ENCODE data around the gene DMRT3. TPM values are rescaled to one million over a fixed set of nuclear protein-coding genes. Genes with fewer than 3 reads are reported as not detected.

Gene DMRT3
- total RNA-seq, 4 donors from 2014 or later, result not detected

GRCh38 chr9:971901-972500 lies 4.5 kb upstream of the DMRT3 start:
- in situ Hi-C loops (cut with MboI; ENCODE audit: low pct_ligation_motif_present in 1 of 4, low pct_unique_long_range_greater_than_20kb in 1 of 4, low sequenced_read_pairs in 3 of 4) (no loop called here), intact Hi-C loops (cut with DNase I; ENCODE audit: low total_unique reads) (no loop called here)
- no peaks in the 10 kb centered on the region for H3K36me3 ChIP-seq
- no peak overlapping the region for H3K27ac ChIP-seq
- peaks cover 100% of the 10 kb centered on the region for H3K27me3 ChIP-seq
- H3K4me3 ChIP-seq, result peak overlapping the region in 3 of 4 donors; percentile 36 to 51 (median 41)
- 6% methylated on average over 42 of the region's 42 CpGs; no CpG with 5 or more reads in 1 of the 2 donors for WGBS, 2 donors (ENCODE audit: low coverage in 1 of 2)
- peak; percentile 46 for DNase-seq
- TF ChIP-seq POLR2A (IDR thresholded peaks at IDR 0.05) (no peak), EP300 (IDR thresholded peaks at IDR 0.05; ENCODE audit: low read depth) (no peak), POLR2AphosphoS5 (IDR thresholded peaks at IDR 0.05) (no peak), CTCF (IDR thresholded peaks at IDR 0.05) (no peak)
- peaks cover 10 to 51% (median 35%) of the 10 kb centered on the region in 4 donors for H3K4me1 ChIP-seq
- H3K9me3 ChIP-seq, result no peaks in the 10 kb centered on the region

- peaks cover 10 to 52% (median 35%) of the 10 kb centered on the region in 4 donors for H3K4me1 ChIP-seq
- no peaks in the 10 kb centered on the region for H3K9me3 ChIP-seq
- 12% methylated on average over 37 of the region's 68 CpGs; no CpG with 5 or more reads in 1 of the 2 donors for WGBS, 2 donors (ENCODE audit: low coverage in 1 of 2)
- no peak for TF ChIP-seq POLR2AphosphoS5 (IDR thresholded peaks at IDR 0.05)
- no peak for TF ChIP-seq POLR2A (IDR thresholded peaks at IDR 0.05)
- no peak for TF ChIP-seq EP300 (IDR thresholded peaks at IDR 0.05; ENCODE audit: low read depth)
- TF ChIP-seq CTCF (IDR thresholded peaks at IDR 0.05), result no peak
- peak overlapping the region in 3 of 4 donors; percentile 36 to 51 (median 41) for H3K4me3 ChIP-seq
- intact Hi-C loops (cut with DNase I; ENCODE audit: low total_unique reads) (no loop called here), in situ Hi-C loops (cut with MboI; ENCODE audit: low pct_ligation_motif_present in 1 of 4, low pct_unique_long_range_greater_than_20kb in 1 of 4, low sequenced_read_pairs in 3 of 4) (no loop called here)
- H3K27ac ChIP-seq, result no peak overlapping the region
- no peaks in the 10 kb centered on the region for H3K36me3 ChIP-seq
- peaks cover 100% of the 10 kb centered on the region for H3K27me3 ChIP-seq
- DNase-seq, result no peak
These were observed 3.8 kb upstream of the DMRT3 start for GRCh38 chr9:972501-973294.

GRCh38 chr9:973295-973834 lies 3.1 kb upstream of the DMRT3 start:
- no peak for TF ChIP-seq EP300 (IDR thresholded peaks at IDR 0.05; ENCODE audit: low read depth)
- Histone ChIP-seq H3K4me1 (peaks cover 10 to 52% (median 35%) of the 10 kb centered on the region in 4 donors), H3K27me3 (peaks cover 100% of the 10 kb centered on the region), H3K27ac (no peak overlapping the region), H3K9me3 (no peaks in the 10 kb centered on the region), H3K36me3 (no peaks in the 10 kb centered on the region), H3K4me3 (no peak overlapping the region)
- in situ Hi-C loops (cut with MboI; ENCODE audit: low pct_ligation_motif_present in 1 of 4, low pct_unique_long_range_greater_than_20kb in 1 of 4, low sequenced_read_pairs in 3 of 4) (no loop called here), intact Hi-C loops (cut with DNase I; ENCODE audit: low total_unique reads) (no loop called here)
- DNase-seq, result no peak
- 17% methylated on average over 2 to 17 of the region's 17 CpGs for WGBS, 2 donors (ENCODE audit: low coverage in 1 of 2)

- no peak overlapping the region for H3K27ac ChIP-seq
- peaks cover 100% of the 10 kb centered on the region for H3K27me3 ChIP-seq
- intact Hi-C loops (cut with DNase I; ENCODE audit: low total_unique reads), result no loop called here
- peaks cover 10 to 51% (median 35%) of the 10 kb centered on the region in 4 donors for H3K4me1 ChIP-seq
- in situ Hi-C loops (cut with MboI; ENCODE audit: low pct_ligation_motif_present in 1 of 4, low pct_unique_long_range_greater_than_20kb in 1 of 4, low sequenced_read_pairs in 3 of 4), result no loop called here
- no peaks in the 10 kb centered on the region for H3K36me3 ChIP-seq
- no peak for TF ChIP-seq POLR2AphosphoS5 (IDR thresholded peaks at IDR 0.05)
- no peak for TF ChIP-seq EP300 (IDR thresholded peaks at IDR 0.05; ENCODE audit: low read depth)
- DNase-seq, result no peak
- no peak overlapping the region for H3K4me3 ChIP-seq
- H3K9me3 ChIP-seq, result no peaks in the 10 kb centered on the region
- 12 to 14% methylated on average over 14 to 29 of the region's 29 CpGs for WGBS, 2 donors (ENCODE audit: low coverage in 1 of 2)
These were observed 2.1 kb upstream of the DMRT3 start for GRCh38 chr9:974031-974995.
